Jurkat, Clone E6-1 (cell line): ENCODE measurements around the gene FIBP. TPM values are rescaled to one million over a fixed set of nuclear protein-coding genes. Genes with fewer than 3 reads are reported as not detected.

Experiments
- DNase-seq: peaks from one replicate; pipeline ENCODE4 v3.0.0-alpha.2; 2011; ENCODE audit warnings: low read depth, low spot score
- H3K4me3 ChIP-seq: 2 replicates; pipeline ENCODE4 v1.5.1; 2011; ENCODE audit warnings: mild to moderate bottlenecking, low read length, control low read depth, moderate library complexity
- polyA plus RNA-seq: library from polyadenylated mRNA; unstranded; fragments of >200 nt; gene quantifications from one replicate; pipeline ENCODE4 v1.2.1, GENCODE V29; 2012; ENCODE audit warnings: missing spikeins; ENCODE audit not compliant: insufficient read length, insufficient read depth

Gene FIBP
- 189 TPM for polyA plus RNA-seq

GRCh38 chr11:65888163-65888814 is at the start of gene FIBP:
FIBP (minus strand) TSS chr11:65888471; CDS start chr11:65888418, 53 bp downstream.
- peak; percentile 93 for DNase-seq
- peak within 1 kb of the TSS; percentile 92 for H3K4me3 ChIP-seq

GRCh38 chr11:65937766-65938165 is 49.5 kb upstream of the FIBP start:
- no peak for DNase-seq
- H3K4me3 ChIP-seq: no peak overlapping the region

- DNase-seq: no peak
- no peak overlapping the region for H3K4me3 ChIP-seq
These were observed 45.7 kb upstream of the FIBP start for GRCh38 chr11:65934014-65934413.

DNA sequence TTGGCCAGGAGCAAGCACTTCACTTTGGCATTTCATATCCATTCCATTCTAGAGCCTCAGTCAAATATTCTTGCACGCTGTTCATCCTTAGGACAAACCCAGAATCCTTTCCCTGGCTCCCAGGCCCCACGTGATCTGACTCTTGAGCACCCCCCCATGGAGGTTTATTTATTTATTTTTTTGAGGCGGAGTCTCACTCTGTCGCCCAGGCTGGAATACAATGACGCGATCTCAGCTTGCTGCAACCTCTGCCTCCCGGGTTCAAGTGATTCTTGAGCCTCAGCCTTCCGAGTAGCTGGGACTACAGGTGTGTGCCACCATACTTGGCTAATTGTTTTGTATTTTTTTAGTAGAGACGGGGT is 44.3 kb upstream of the FIBP start:
- no peak for DNase-seq
- H3K4me3 ChIP-seq: no peak overlapping the region

DNA sequence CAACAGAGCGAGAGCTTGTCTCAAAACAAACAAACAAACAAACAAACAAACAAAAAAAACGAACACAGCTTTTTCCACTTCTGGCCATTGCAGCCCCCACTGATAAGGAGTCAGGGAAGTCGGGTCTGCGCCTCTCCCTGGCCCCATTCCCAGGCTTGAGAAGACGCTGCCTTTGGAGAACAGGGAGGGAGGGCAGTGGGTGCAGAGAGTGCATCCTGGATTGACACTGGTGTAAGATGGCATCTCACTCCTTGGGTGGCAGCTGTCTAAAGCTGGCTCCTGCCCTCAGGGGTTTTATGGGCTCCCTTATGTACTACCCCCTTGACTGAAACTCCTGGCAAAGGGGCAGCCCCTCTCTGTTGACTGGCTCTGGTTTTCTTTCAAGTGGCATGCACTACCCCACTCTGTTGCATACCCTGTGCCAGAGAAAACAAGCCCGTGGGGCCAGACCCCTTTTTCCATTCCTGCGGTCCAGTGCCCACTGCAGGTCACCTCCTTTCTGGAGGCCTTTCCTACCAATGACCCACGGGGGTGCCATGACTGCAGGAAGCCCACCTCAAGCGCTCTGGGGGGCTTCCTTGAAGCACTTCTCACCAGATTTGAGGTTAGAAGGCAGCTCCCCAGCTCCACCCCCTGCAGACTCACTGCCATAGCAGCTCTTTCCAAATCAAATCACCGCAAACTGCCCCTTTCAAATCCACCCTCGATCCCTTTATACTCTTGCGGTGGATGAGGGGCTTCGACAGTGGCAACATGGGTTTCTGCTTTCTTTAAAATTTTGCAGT is 43.7 kb upstream of the FIBP start:
- H3K4me3 ChIP-seq: no peak overlapping the region
- DNase-seq: no peak

DNA sequence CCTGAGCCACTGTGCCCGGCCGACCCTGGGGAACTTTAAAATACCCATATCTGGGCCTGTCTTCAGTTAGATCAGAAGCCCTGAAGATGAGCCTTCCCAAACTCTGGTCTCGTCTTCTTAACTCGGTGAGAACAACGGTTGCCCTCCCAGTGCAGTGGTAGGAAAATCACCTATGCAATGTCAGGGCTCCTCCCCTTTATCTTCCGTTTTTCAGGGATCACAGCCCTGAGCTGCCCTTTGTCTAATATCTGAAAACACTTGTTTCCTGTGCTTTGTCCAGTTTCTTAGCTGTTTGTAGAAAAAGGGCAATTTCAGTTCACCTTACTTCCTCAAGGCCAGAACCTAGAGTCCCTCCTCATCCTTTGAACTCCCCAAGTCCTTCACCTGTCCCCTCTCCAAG is 40.4 kb upstream of the FIBP start:
- DNase-seq: no peak
- peak overlapping the region; percentile 20; the same call in 1 of the 2 replicates for H3K4me3 ChIP-seq

DNA sequence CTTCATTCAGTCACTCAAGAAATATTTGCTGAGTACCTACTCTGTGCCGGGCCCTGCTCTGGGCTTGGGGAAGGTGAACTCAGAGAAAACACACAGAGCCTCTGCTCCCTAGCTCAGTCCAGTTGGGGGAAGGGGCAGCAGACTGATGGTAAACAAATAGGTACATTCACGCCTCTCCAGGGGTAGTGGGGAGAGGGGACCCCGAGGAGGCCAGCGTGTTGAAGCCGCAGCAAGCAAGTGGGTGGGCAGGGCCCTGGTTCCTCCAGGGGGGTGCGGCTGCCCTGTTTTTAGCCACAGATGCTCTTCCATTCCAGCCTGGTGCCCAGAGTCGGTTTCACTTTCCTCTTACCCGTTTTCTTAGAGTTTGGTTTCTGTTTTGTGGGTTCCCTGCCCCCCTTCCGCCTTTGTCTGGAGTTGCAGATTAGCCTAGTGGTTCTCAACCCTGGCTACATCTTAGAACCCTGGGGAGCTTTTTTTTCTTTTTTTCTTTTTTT is 39.7 kb upstream of the FIBP start:
- H3K4me3 ChIP-seq: peak overlapping the region; percentile 36
- DNase-seq: peak; percentile 95

GRCh38 chr11:65925397-65925796 is 37.1 kb upstream of the FIBP start:
- no peak for DNase-seq
- no peak overlapping the region for H3K4me3 ChIP-seq

GRCh38 chr11:65922565-65922964 is 34.3 kb upstream of the FIBP start:
- no peak overlapping the region for H3K4me3 ChIP-seq
- no peak for DNase-seq

DNA sequence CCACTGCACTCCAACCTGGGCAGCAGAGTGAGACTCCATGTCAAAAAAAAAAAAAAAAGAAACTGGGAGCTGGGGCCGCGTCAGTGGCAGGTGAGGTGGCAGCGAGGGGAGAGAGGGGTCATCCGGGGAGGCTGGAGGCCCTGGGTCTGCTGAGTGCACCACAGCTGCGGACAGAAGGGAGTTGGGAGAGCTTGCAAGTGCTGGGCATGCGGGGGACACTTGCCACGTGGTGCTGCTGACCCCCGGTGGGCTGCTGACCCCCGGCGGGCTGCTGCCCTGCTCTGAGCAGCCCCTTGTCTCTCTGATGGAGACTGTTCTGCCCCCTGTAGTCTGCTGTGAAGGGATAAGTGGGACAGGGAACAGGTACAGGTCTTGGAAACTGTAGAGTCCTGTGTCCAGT is 33.6 kb upstream of the FIBP start:
- DNase-seq: no peak

DNA sequence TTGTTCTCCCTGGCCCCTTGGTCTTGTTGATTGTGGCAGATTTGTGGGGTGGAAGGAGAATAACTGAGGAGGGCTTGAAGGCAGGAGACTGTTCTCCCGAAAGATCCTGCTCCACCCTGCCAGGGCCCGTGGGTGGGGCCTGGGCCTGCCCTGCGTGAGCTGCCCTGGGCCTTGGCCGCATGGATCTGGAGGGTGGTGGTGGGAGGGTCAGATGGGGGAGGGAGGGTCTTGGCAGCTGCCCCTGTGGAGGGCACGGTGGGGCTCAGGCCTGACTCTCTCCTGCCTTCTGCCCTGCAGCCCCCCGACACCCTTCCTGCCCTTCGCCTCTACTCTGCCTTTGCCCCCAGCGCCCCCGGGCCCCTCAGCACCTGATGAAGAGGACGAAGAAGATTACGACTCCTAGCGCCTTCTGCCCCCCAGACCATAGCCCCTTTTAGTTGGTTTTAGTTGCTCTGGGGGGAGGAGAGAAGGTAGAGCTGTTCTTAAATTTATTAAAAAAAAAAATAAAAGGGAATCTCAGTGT is 32.8 kb upstream of the FIBP start:
- DNase-seq: no peak
- no peak overlapping the region for H3K4me3 ChIP-seq

More for the DNA sequence above, 33.6 kb upstream of the FIBP start:
- no peak overlapping the region for H3K4me3 ChIP-seq

DNA sequence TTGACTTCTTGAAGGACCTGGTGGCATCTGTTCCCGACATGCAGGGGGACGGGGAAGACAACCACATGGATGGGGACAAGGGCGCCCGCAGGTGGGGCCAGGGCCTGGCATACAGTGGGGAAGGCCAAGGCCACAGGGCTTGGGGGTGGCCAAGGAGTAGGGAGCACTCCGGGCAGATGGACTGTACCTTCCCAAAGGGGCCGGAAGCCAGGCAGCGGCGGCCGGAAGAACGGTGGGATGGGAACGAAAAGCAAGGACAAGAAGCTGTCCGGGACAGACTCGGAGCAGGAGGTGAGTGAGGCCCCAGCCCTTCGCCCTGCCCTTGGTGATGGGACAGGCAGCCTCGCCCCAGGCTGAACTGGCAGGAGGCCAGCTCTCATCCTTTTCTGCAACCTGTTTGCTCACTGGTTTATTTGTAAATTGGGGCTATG is 32.1 kb upstream of the FIBP start:
- H3K4me3 ChIP-seq: peak overlapping the region; percentile 66
- DNase-seq: no peak

DNA sequence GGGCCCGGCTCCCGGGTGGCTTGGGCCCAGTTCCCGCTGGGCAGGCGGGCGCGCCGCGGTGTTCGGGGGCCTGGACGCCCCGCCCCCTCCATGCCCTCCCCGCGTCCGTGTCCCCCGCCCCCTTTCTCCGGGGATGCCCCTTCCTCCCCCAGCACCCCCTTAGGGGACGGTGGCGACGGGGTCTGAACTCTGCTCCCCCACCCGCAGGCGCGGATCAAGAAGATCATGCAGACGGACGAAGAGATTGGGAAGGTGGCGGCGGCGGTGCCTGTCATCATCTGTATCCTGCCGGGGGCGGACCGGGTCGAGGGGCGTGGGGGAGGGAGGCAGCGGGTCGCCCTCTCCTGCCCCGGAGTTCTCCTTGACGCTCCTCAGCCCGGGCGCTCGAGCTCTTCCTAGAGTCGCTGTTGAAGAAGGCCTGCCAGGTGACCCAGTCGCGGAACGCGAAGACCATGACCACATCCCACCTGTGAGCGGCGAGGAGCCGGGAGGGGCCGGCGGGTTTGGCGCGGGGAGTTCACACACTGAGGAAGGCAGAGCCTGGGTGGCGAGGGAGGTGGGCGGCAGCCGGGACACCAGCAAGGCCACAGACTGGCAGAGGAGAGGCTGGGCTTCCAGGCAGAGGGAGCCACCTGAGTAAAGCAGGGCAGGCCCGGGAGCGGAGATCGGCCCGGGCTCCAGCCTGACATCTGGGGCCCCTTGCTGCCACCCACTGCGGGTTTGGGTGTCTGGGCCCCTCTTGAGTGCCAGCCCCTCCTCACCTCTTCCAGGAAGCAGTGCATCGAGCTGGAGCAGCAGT is 31.5 kb upstream of the FIBP start:
- no peak for DNase-seq
- H3K4me3 ChIP-seq: peak overlapping the region; percentile 66

GRCh38 chr11:65919141-65919572 is 30.9 kb upstream of the FIBP start, which contains the start of gene DRAP1:
DRAP1 (plus strand) TSS chr11:65919426; CDS start chr11:65919502, 76 bp downstream.
- peak within 1 kb of the TSS; percentile 88 for H3K4me3 ChIP-seq
- DNase-seq: peak; percentile 93

GRCh38 chr11:65918211-65919140 is 30.2 kb upstream of the FIBP start, which contains the start of gene C11orf68:
C11orf68 (minus strand) TSS chr11:65919062; CDS start chr11:65919031, 31 bp downstream.
- DNase-seq: no peak
- H3K4me3 ChIP-seq: peak within 1 kb of the TSS; percentile 88

- H3K4me3 ChIP-seq: peak overlapping the region; percentile 88
- no peak for DNase-seq
These were observed 29.4 kb upstream of the FIBP start for GRCh38 chr11:65917434-65918210.

- no peak for DNase-seq
- no peak overlapping the region for H3K4me3 ChIP-seq
These were observed 28.8 kb upstream of the FIBP start for GRCh38 chr11:65917077-65917433.
